Caco-2 (cell line): ENCODE measurements around the gene AKAP5. TPM values are rescaled to one million over a fixed set of nuclear protein-coding genes. Genes with fewer than 3 reads are reported as not detected.

Source experiments
- BruUV-seq: library from RNA; stranded (reverse); fragments of 400-500 nt; replicated peaks from 2 replicates; lab custom pipeline; 2021; lab: Mats Ljungman, UMichigan
- CTCF ChIA-PET: fragments of 300-600 bp; sonication (Branson Sonifier 250); formaldehyde crosslinking; loops from one replicate; lab custom pipeline; 2022; ENCODE audit warnings: antibody characterized with exemption; lab: Charles Lee
- POLR2A ChIA-PET: fragments of 300-600 bp; sonication (Branson Sonifier 250); formaldehyde crosslinking; loops from one replicate; lab custom pipeline; 2022; ENCODE audit warnings: antibody characterized with exemption; lab: Charles Lee
- DNase-seq, 2 experiments: peaks; one replicate each; pipeline versions ENCODE4 v3.0.0 to v3.0.0-alpha.2; 2020 to 2022
- H3K27me3 ChIP-seq: replicated peaks from 2 replicates; pipeline ENCODE4 v1.6.0; 2011; ENCODE audit warnings: low read length; ENCODE audit not compliant: control insufficient read depth, insufficient read depth
- H3K36me3 ChIP-seq: 2 replicates; pipeline ENCODE4 v1.5.1; 2011; ENCODE audit warnings: low read length; ENCODE audit not compliant: control insufficient read depth, insufficient read depth
- H3K4me1 ChIP-seq: fragments of 250-450 bp; sonication (Bioruptor Pico); 2 replicates; pipeline ENCODE4 v1.5.1; 2020; ENCODE audit warnings: mild to moderate bottlenecking
- H3K4me3 ChIP-seq: 2 replicates; pipeline ENCODE4 v1.5.1; 2011; ENCODE audit warnings: low read depth, mild to moderate bottlenecking, control low read depth, low read length
- H3K9me3 ChIP-seq: fragments of 250-450 bp; sonication (Bioruptor Pico); 2 replicates; pipeline ENCODE4 v1.5.1; 2020; ENCODE audit warnings: mild to moderate bottlenecking, moderate library complexity
- H3K27ac Mint-ChIP-seq: one replicate; pipeline ENCODE4 v1.8.0; 2022; ENCODE audit warnings: mixed read lengths; ENCODE audit not compliant: unreplicated experiment
- H3K27me3 Mint-ChIP-seq: one replicate; pipeline ENCODE4 v1.8.0; 2022; ENCODE audit warnings: mixed read lengths; ENCODE audit not compliant: insufficient read depth, unreplicated experiment
- H3K36me3 Mint-ChIP-seq: one replicate; pipeline ENCODE4 v1.8.0; 2022; ENCODE audit warnings: mild to moderate bottlenecking, mixed read lengths; ENCODE audit not compliant: insufficient read depth, unreplicated experiment
- H3K4me1 Mint-ChIP-seq: one replicate; pipeline ENCODE4 v1.8.0; 2022; ENCODE audit warnings: low read depth, mixed read lengths; ENCODE audit not compliant: unreplicated experiment
- H3K4me3 Mint-ChIP-seq: one replicate; pipeline ENCODE4 v1.8.0; 2022; ENCODE audit warnings: mild to moderate bottlenecking, moderate library complexity, mixed read lengths; ENCODE audit not compliant: unreplicated experiment
- H3K9me3 Mint-ChIP-seq: one replicate; pipeline ENCODE4 v1.8.0; 2022; ENCODE audit warnings: mixed read lengths; ENCODE audit not compliant: unreplicated experiment
- CTCF ChIP-seq, 2 experiments: fragments of 200-600 bp in 1 of 2; IDR thresholded peaks; 1 replicate in 1 of 2; 2 replicates in 1 of 2; pipeline versions ENCODE4 v1.5.1 to v1.8.0; 2011 to 2022; ENCODE audit warnings: antibody characterized with exemption in 1 of 2, control low read depth in 1 of 2, inconsistent platforms in 1 of 2, low read depth in 1 of 2, low read length in 1 of 2, mild to moderate bottlenecking in 1 of 2, moderate library complexity in 1 of 2; ENCODE audit not compliant: insufficient read depth in 1 of 2, severe bottlenecking in 1 of 2, unreplicated experiment in 1 of 2
- intact Hi-C: fragments of 100-400 bp; cut with micrococcal nuclease; formaldehyde crosslinking; loops from one replicate; pipeline ENCODE4 v1.10.0; 2022; ENCODE audit not compliant: unreplicated experiment
- total RNA-seq: library from RNA; stranded (reverse); gene quantifications from 2 replicates; pipeline ENCODE4 v1.2.3, GENCODE V29; 2022

AKAP5 gene
- total RNA-seq, 1 experiment from 2014 or later, result 15.0 TPM

- H3K4me3 ChIP-seq, result no peak overlapping the region
- no peaks in the 10 kb centered on the region for H3K27me3 ChIP-seq
- Mint-ChIP-seq H3K9me3 (no peaks in the 10 kb centered on the region), H3K4me1 (no peaks in the 10 kb centered on the region), H3K4me3 (no peak overlapping the region), H3K27ac (no peak overlapping the region), H3K36me3 (peaks cover 86% of the 10 kb centered on the region), H3K27me3 (no peaks in the 10 kb centered on the region)
- intact Hi-C loops, result no loop called here
- peaks cover 2% of the 10 kb centered on the region for H3K36me3 ChIP-seq
- H3K4me1 ChIP-seq, result no peaks in the 10 kb centered on the region
- no peak for DNase-seq
- POLR2A ChIA-PET, result no interaction called here
- no peaks in the 10 kb centered on the region for H3K9me3 ChIP-seq
- BruUV-seq, result no TSS peak
- CTCF ChIA-PET, result no interaction called here
- no peak for TF ChIP-seq CTCF (IDR thresholded peaks at IDR 0.05; ENCODE audit: insufficient read depth in 1 of 2, low read depth in 1 of 2, low read length in 1 of 2, severe bottlenecking in 1 of 2, unreplicated experiment in 1 of 2)
These were observed 44.1 kb upstream of the AKAP5 start for GRCh38 chr14:64421166-64421565.

DNA sequence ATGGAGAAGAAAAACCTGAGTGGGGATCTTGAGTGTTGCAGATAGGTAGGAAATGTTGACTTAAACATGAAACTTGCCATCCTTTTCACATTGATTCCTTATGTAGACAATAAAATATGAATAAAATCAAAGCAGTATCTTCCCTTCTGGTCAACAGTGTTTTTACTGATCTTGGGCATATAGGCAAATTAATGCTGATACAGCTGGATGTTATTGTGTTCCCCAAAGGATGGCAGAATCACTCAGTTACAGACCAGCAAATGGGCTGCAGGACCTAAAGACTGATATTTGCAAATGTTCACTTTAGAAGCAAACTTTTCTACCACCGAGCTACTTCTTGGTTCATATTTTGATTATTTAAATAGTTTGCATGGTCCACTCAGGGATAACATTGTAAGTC, 43.3 kb upstream of the AKAP5 start:
- Mint-ChIP-seq H3K27me3 (no peaks in the 10 kb centered on the region), H3K27ac (no peak overlapping the region), H3K4me1 (no peaks in the 10 kb centered on the region), H3K9me3 (no peaks in the 10 kb centered on the region), H3K4me3 (no peak overlapping the region), H3K36me3 (peaks cover 93% of the 10 kb centered on the region)
- ChIA-PET POLR2A (no interaction called here), CTCF (no interaction called here)
- Histone ChIP-seq H3K27me3 (no peaks in the 10 kb centered on the region), H3K36me3 (peaks cover 2% of the 10 kb centered on the region), H3K4me3 (no peak overlapping the region), H3K4me1 (no peaks in the 10 kb centered on the region), H3K9me3 (no peaks in the 10 kb centered on the region)
- TSS peak; percentile 8 for BruUV-seq
- intact Hi-C loops, result no loop called here
- no peak for TF ChIP-seq CTCF (IDR thresholded peaks at IDR 0.05; ENCODE audit: insufficient read depth in 1 of 2, low read depth in 1 of 2, low read length in 1 of 2, severe bottlenecking in 1 of 2, unreplicated experiment in 1 of 2)
- DNase-seq, result no peak

GRCh38 chr14:64422756-64423155, 42.5 kb upstream of the AKAP5 start:
- CTCF ChIA-PET, result no interaction called here
- Mint-ChIP-seq H3K4me1 (no peaks in the 10 kb centered on the region), H3K4me3 (no peak overlapping the region), H3K9me3 (no peaks in the 10 kb centered on the region), H3K27ac (no peak overlapping the region), H3K36me3 (peaks cover 93% of the 10 kb centered on the region), H3K27me3 (no peaks in the 10 kb centered on the region)
- no peaks in the 10 kb centered on the region for H3K27me3 ChIP-seq
- TF ChIP-seq CTCF (IDR thresholded peaks at IDR 0.05; ENCODE audit: insufficient read depth in 1 of 2, low read depth in 1 of 2, low read length in 1 of 2, severe bottlenecking in 1 of 2, unreplicated experiment in 1 of 2), result no peak
- intact Hi-C loops, result no loop called here
- H3K36me3 ChIP-seq, result peaks cover 2% of the 10 kb centered on the region
- POLR2A ChIA-PET, result no interaction called here
- no peak overlapping the region for H3K4me3 ChIP-seq
- no peaks in the 10 kb centered on the region for H3K9me3 ChIP-seq
- DNase-seq, result no peak
- no TSS peak for BruUV-seq
- no peaks in the 10 kb centered on the region for H3K4me1 ChIP-seq
